ENCODE results near the gene IFIT5. TPM values are rescaled to one million over a fixed set of nuclear protein-coding genes. Genes with fewer than 3 reads are reported as not detected.
"Not testable (repeated sequence)": the region's sequence is repeated elsewhere in the genome, so short reads cannot be mapped to it uniquely, and the experiment has no call there.

IFIT5 gene
- total RNA-seq, 2 donors from 2014 or later, result 10.1 to 14.5 TPM

GRCh38 chr10:89416465-89416864 is 2.1 kb downstream of the IFIT5 start:
- ATAC-seq (no peak), DNase-seq (no peak)
- intact Hi-C loops (cut with DNase I), result no loop called here

- intact Hi-C loops (cut with DNase I), result no loop called here
- ATAC-seq (no peak), DNase-seq (no peak)
Measured at GRCh38 chr10:89419548-89419947, 5.2 kb downstream of the IFIT5 start.

GRCh38 chr10:89421018-89421476 is 6.7 kb downstream of the IFIT5 start:
- ATAC-seq, result peak in 1 of 2 donors; percentile 57
- DNase-seq, result no peak
- intact Hi-C loops (cut with DNase I), result loop anchor here in 1 of 2 donors (10.0 kb wide), 1 partner anchor 274 kb away; no protein-coding TSS in a partner anchor

- DNase-seq, result no peak
- ATAC-seq, result no peak
- intact Hi-C loops (cut with DNase I), result loop anchor here (5.0 to 10.0 kb wide), 3 partner anchors 42 to 270 kb away; no protein-coding TSS in a partner anchor
Measured at GRCh38 chr10:89425000-89425399, 10.6 kb downstream of the IFIT5 start.

- DNase-seq, result no peak
- peak; percentile 71 to 75 for ATAC-seq
Measured at GRCh38 chr10:89426230-89426868, 12.0 kb downstream of the IFIT5 start.

GRCh38 chr10:89427629-89428028 is 13.3 kb downstream of the IFIT5 start:
- peak in 1 of 2 donors; percentile 28 for ATAC-seq

More at GRCh38 chr10:89426230-89426868, 12.0 kb downstream of the IFIT5 start:
- intact Hi-C loops (cut with DNase I), result loop anchor here (2.0 to 10.0 kb wide), 5 partner anchors 41 to 268 kb away; no protein-coding TSS in a partner anchor

GRCh38 chr10:89428877-89429276 is 14.5 kb downstream of the IFIT5 start:
- DNase-seq, result no peak
- intact Hi-C loops (cut with DNase I), result loop anchor here (5.0 to 10.0 kb wide), 3 partner anchors 38 to 266 kb away; no protein-coding TSS in a partner anchor
- peak; percentile 52 to 75 for ATAC-seq

More at GRCh38 chr10:89427629-89428028, 13.3 kb downstream of the IFIT5 start:
- no peak for DNase-seq
- intact Hi-C loops (cut with DNase I), result loop anchor here (2.0 to 10.0 kb wide), 5 partner anchors 40 to 267 kb away; no protein-coding TSS in a partner anchor

- no peak for DNase-seq
- intact Hi-C loops (cut with DNase I), result no loop called here
- ATAC-seq, result peak in 1 of 2 donors; percentile 36
Measured at GRCh38 chr10:89431977-89432376, 17.6 kb downstream of the IFIT5 start.

GRCh38 chr10:89438525-89438924 is 24.2 kb downstream of the IFIT5 start:
- ATAC-seq (no peak), DNase-seq (no peak)
- intact Hi-C loops (cut with DNase I), result no loop called here

GRCh38 chr10:89440226-89441009 is 26.1 kb downstream of the IFIT5 start:
- DNase-seq, result peak; percentile 52

GRCh38 chr10:89442289-89442688 is 27.9 kb downstream of the IFIT5 start:
- no peak for DNase-seq
- intact Hi-C loops (cut with DNase I), result no loop called here
- no peak for ATAC-seq

More at GRCh38 chr10:89440226-89441009, 26.1 kb downstream of the IFIT5 start:
- peak; percentile 85 to 90 for ATAC-seq
- intact Hi-C loops (cut with DNase I), result no loop called here

- intact Hi-C loops (cut with DNase I); DNase-seq; ATAC-seq: not testable (repeated sequence)
Measured at GRCh38 chr10:89444819-89445218, 30.5 kb downstream of the IFIT5 start.

- intact Hi-C loops (cut with DNase I), result no loop called here
- DNase-seq (no peak), ATAC-seq (no peak)
Measured at GRCh38 chr10:89450901-89451300, 36.5 kb downstream of the IFIT5 start.

- intact Hi-C loops (cut with DNase I), result no loop called here
- ATAC-seq, result no peak
- DNase-seq, result no peak
Measured at GRCh38 chr10:89452193-89452592, 37.8 kb downstream of the IFIT5 start.

GRCh38 chr10:89454561-89455347 is 40.4 kb downstream of the IFIT5 start:
- intact Hi-C loops (cut with DNase I), result no loop called here
- no peak for DNase-seq
- ATAC-seq, result no peak

GRCh38 chr10:89458291-89458690 is 43.9 kb downstream of the IFIT5 start:
- DNase-seq (no peak), ATAC-seq (peak; percentile 51 to 61)
- intact Hi-C loops (cut with DNase I), result no loop called here

- no peak for DNase-seq
- intact Hi-C loops (cut with DNase I), result no loop called here
- no peak for ATAC-seq
Measured at GRCh38 chr10:89458784-89459183, 44.4 kb downstream of the IFIT5 start.

- DNase-seq (no peak), ATAC-seq (peak; percentile 30 to 33)
- intact Hi-C loops (cut with DNase I), result no loop called here
Measured at GRCh38 chr10:89463846-89464537, 49.6 kb downstream of the IFIT5 start.
